Liver (tissue), 9 donors: ENCODE data around the gene CELF4. TPM values are rescaled to one million over a fixed set of nuclear protein-coding genes. Genes with fewer than 3 reads are reported as not detected.

ENCODE experiments used
- DNase-seq: peaks from one replicate; pipeline ENCODE4 v3.0.0-alpha.2; 2017; ENCODE audit warnings: low spot score
- H3K27ac ChIP-seq, 2 donors: one replicate each; pipeline ENCODE4 v1.7.0; 2013; ENCODE audit warnings: inconsistent platforms in 2 of 2, low read length in 2 of 2, control low read depth in 1 of 2, low read depth in 1 of 2, mild to moderate bottlenecking in 1 of 2
- H3K27me3 ChIP-seq, 4 donors: one replicate each; pipeline versions ENCODE4 v1.6.1 to v1.7.0; 2013; ENCODE audit warnings: low read length in 3 of 4, inconsistent platforms in 1 of 4, mild to moderate bottlenecking in 1 of 4, moderate library complexity in 1 of 4; ENCODE audit not compliant: control insufficient read depth in 4 of 4, insufficient read depth in 4 of 4
- H3K36me3 ChIP-seq, 4 donors: one replicate each; pipeline versions ENCODE4 v1.6.1 to v1.7.0; 2013; ENCODE audit warnings: low read length in 3 of 4, mild to moderate bottlenecking in 3 of 4, low read depth in 1 of 4, moderate library complexity in 1 of 4; ENCODE audit not compliant: control insufficient read depth in 4 of 4, insufficient read depth in 3 of 4
- H3K4me1 ChIP-seq, 4 donors: one replicate each; pipeline versions ENCODE4 v1.6.1 to v1.7.0; 2013; ENCODE audit warnings: low read length in 3 of 4, mild to moderate bottlenecking in 3 of 4, moderate library complexity in 1 of 4; ENCODE audit not compliant: control insufficient read depth in 4 of 4, insufficient read depth in 4 of 4
- H3K4me3 ChIP-seq, 3 donors: one replicate each; pipeline versions ENCODE4 v1.6.1 to v1.7.0; 2013; ENCODE audit warnings: low read length in 3 of 3, control low read depth in 1 of 3, low read depth in 1 of 3, mild to moderate bottlenecking in 1 of 3
- H3K9ac ChIP-seq, 2 donors: one replicate each; pipeline ENCODE4 v1.7.0; 2013; ENCODE audit warnings: low read length in 2 of 2, mild to moderate bottlenecking in 2 of 2, moderate library complexity in 2 of 2, control low read depth in 1 of 2, low read depth in 1 of 2
- H3K9me3 ChIP-seq, 4 donors: one replicate each; pipeline versions ENCODE4 v1.6.1 to v1.7.0; 2013; ENCODE audit warnings: low read length in 3 of 4; ENCODE audit not compliant: control insufficient read depth in 4 of 4
- ATF3 ChIP-seq: IDR thresholded peaks from 2 replicates; pipeline ENCODE4 v1.6.1; 2016; ENCODE audit warnings: antibody characterized with exemption
- CTCF ChIP-seq: fragments of 150-350 bp; IDR thresholded peaks from 2 replicates; pipeline ENCODE4 v1.5.1; 2017; ENCODE audit warnings: improper control_type of control experiment, low read depth, low read length; ENCODE audit not compliant: missing input control
- EGR1 ChIP-seq, 2 donors: IDR thresholded peaks; 2 replicates each; pipeline ENCODE4 v1.6.1; 2016 to 2018; ENCODE audit warnings: antibody characterized with exemption in 2 of 2, low read depth in 2 of 2
- FOXA2 ChIP-seq: IDR thresholded peaks from 2 replicates; pipeline ENCODE4 v1.6.1; 2016; ENCODE audit warnings: antibody characterized with exemption
- JUND ChIP-seq, 2 donors: IDR thresholded peaks; 2 replicates each; pipeline ENCODE4 v1.6.1; 2016; ENCODE audit warnings: antibody characterized with exemption in 2 of 2
- MAX ChIP-seq: IDR thresholded peaks from 2 replicates; pipeline ENCODE4 v1.6.1; 2016; ENCODE audit warnings: antibody characterized with exemption
- NR2F2 ChIP-seq: IDR thresholded peaks from 2 replicates; pipeline ENCODE4 v1.6.1; 2016; ENCODE audit warnings: antibody characterized with exemption
- RAD21 ChIP-seq, 2 donors: IDR thresholded peaks; 2 replicates each; pipeline ENCODE4 v1.6.1; 2016; ENCODE audit warnings: antibody characterized with exemption in 2 of 2, mild to moderate bottlenecking in 2 of 2
- REST ChIP-seq: IDR thresholded peaks from 2 replicates; pipeline ENCODE4 v1.6.1; 2016; ENCODE audit warnings: antibody characterized with exemption, mild to moderate bottlenecking
- RXRA ChIP-seq, 2 donors: IDR thresholded peaks; 2 replicates each; pipeline ENCODE4 v1.6.1; 2017 to 2018; ENCODE audit warnings: antibody characterized with exemption in 2 of 2, mild to moderate bottlenecking in 1 of 2
- SP1 ChIP-seq: IDR thresholded peaks from 2 replicates; pipeline ENCODE4 v1.6.1; 2018; ENCODE audit warnings: antibody characterized with exemption, mild to moderate bottlenecking
- TAF1 ChIP-seq: conservative IDR thresholded peaks from 2 replicates; pipeline ENCODE4 v1.6.1; 2016; ENCODE audit warnings: antibody characterized with exemption, mild to moderate bottlenecking
- YY1 ChIP-seq: IDR thresholded peaks from 2 replicates; pipeline ENCODE4 v1.6.1; 2016; ENCODE audit warnings: antibody characterized with exemption, mild to moderate bottlenecking
- ZBTB33 ChIP-seq: IDR thresholded peaks from 2 replicates; pipeline ENCODE4 v1.6.1; 2016; ENCODE audit warnings: antibody characterized with exemption
- WGBS: extraction: QIAGEN DNeasy Blood & Tissue Kit; methylation state at CpG from one replicate; pipeline ENCODE4 v1.1.7; 2013; 5-methylcytosine and 5-hydroxymethylcytosine counted together
- polyA plus RNA-seq, 2 donors: library from polyadenylated mRNA; stranded (reverse) in 1 of 2; unstranded in 1 of 2; fragments of 200-250 nt in 1 of 2; fragments of >200 nt in 1 of 2; fragmentation: Nextera tagmentation in 1 of 2; extraction: Ambion mirVana in 1 of 2; gene quantifications; one replicate each; pipeline versions ENCODE4 v1.2.1 to v1.2.3, GENCODE V29; 2013 to 2015
- total RNA-seq, 2 donors: library from RNA; depleted of rRNA; stranded (reverse); fragments of >200 nt; gene quantifications; one replicate each; pipeline ENCODE4 v1.2.3, GENCODE V29; 2014
- donor health status: healthy.
- donor health status: healthy.
- donor health status: healthy.
- donor health status: healthy.
- donor health status: healthy.

Gene CELF4
- total and polyA plus RNA-seq, 4 donors = 0.08 to 0.28 (median 0.21) TPM; not detected in 1

GRCh38 chr18:37578886-37579513, 13.4 kb upstream of the CELF4 start:
- Histone ChIP-seq H3K27ac (no peak overlapping the region), H3K4me1 (peaks cover 0 to 3% (median 0%) of the 10 kb centered on the region in 4 donors), H3K27me3 (peaks cover 0 to 12% (median 0%) of the 10 kb centered on the region in 4 donors), H3K9me3 (no peaks in the 10 kb centered on the region), H3K4me3 (no peak overlapping the region), H3K9ac (no peak overlapping the region), H3K36me3 (no peaks in the 10 kb centered on the region)
- no peak for DNase-seq
- TF ChIP-seq ATF3 (no peak), CTCF (peak; percentile 34), FOXA2 (no peak), JUND (IDR thresholded peaks at IDR 0.05) (no peak), TAF1 (no peak), NR2F2 (no peak), RXRA (IDR thresholded peaks at IDR 0.05) (no peak), YY1 (no peak), RAD21 (IDR thresholded peaks at IDR 0.05) (peak; percentile 25 to 31), MAX (no peak), REST (no peak), ZBTB33 (no peak)
- 20% methylated on average over 14 of the region's 14 CpGs for WGBS

GRCh38 chr18:37578182-37578678, 12.6 kb upstream of the CELF4 start:
- Histone ChIP-seq H3K36me3 (no peaks in the 10 kb centered on the region), H3K27me3 (peaks cover 0 to 9% (median 0%) of the 10 kb centered on the region in 4 donors), H3K4me3 (no peak overlapping the region), H3K9ac (no peak overlapping the region), H3K27ac (no peak overlapping the region), H3K4me1 (peaks cover 0 to 3% (median 0%) of the 10 kb centered on the region in 4 donors), H3K9me3 (no peaks in the 10 kb centered on the region)
- 25% methylated on average over 6 of the region's 6 CpGs for WGBS
- TF ChIP-seq EGR1 (IDR thresholded peaks at IDR 0.05; ENCODE audit: low read depth in 2 of 2) (no peak), SP1 (no peak), TAF1 (no peak), NR2F2 (no peak), YY1 (no peak), MAX (no peak)
- DNase-seq = no peak
